ENCODE results near the gene GCC1.
"Not testable (repeated sequence)": the region's sequence is repeated elsewhere in the genome, so short reads cannot be mapped to it uniquely, and the experiment has no call there.

GCC1 gene

DNA sequence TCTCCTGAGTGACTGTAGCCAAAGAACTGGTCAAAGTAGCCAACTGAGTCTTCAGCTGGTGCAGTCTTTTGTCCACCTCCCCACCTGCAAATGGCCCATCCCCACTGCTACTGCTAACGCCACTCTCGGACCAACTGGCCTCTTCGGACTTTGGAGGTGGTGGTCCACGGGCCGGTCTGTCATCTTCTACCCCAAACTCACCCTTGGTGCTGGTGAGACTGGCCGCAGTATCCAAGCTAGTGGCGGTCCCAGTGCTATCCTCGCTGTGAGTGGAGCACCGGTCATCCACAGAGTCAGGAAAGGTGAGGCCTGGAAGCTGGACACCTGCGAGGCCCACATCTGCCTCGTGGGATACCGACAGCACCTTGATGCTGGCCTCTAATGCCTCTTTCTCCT, 750 bp downstream of the GCC1 start:
- no peak for DNase-seq (ENCODE audit: insufficient read length, low spot score)
- TF ChIP-seq, protein P1, sequence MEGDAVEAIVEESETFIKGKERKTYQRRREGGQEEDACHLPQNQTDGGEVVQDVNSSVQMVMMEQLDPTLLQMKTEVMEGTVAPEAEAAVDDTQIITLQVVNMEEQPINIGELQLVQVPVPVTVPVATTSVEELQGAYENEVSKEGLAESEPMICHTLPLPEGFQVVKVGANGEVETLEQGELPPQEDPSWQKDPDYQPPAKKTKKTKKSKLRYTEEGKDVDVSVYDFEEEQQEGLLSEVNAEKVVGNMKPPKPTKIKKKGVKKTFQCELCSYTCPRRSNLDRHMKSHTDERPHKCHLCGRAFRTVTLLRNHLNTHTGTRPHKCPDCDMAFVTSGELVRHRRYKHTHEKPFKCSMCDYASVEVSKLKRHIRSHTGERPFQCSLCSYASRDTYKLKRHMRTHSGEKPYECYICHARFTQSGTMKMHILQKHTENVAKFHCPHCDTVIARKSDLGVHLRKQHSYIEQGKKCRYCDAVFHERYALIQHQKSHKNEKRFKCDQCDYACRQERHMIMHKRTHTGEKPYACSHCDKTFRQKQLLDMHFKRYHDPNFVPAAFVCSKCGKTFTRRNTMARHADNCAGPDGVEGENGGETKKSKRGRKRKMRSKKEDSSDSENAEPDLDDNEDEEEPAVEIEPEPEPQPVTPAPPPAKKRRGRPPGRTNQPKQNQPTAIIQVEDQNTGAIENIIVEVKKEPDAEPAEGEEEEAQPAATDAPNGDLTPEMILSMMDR (IDR thresholded peaks at IDR 0.05; ENCODE audit: insufficient read depth, missing control alignments), result no peak
- no peak for FAIRE-seq

DNA sequence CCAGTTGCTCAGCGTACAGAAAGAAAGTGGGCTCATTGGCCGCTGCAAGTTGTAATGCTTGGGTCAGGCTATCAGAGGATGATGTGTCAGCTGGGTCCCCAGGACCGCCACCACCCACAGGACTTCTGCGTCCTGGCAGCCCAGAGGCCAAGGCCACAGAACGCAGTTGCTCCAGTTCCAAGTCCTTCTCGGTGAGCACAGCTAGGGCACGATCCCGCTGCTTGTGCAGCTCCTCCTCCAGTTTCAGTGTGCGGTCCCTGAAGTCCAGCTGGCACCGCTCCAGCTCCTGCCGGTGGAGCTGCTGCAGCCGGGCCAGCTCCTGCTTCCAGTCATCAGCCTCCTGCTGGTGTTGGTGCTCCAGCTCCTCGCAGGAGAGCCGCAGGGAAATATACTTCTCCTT, 3.0 kb downstream of the GCC1 start:
- DNase-seq (ENCODE audit: insufficient read length, low spot score) (no peak), FAIRE-seq (no peak)
- TF ChIP-seq, protein P1 (IDR thresholded peaks at IDR 0.05; ENCODE audit: insufficient read depth, missing control alignments), result no peak

DNA sequence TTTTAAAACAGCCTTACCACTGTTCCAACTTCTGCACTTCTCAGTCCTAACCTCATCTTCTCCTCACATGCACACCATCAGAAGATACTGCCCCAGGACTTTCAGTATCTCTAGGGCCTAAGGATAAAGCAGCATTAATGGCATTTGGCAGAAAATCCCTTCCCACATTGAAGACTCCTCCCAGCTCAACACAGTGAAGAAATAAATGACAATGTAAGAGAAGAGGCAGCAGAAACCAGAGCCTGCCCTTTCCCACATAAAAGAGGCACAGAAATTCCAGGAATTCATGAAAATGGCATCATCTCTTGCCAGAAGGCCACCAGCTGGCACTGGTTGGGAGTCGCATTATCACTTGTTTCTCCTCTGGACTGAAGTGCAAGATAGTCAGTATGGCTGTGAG, 3.7 kb downstream of the GCC1 start:
- FAIRE-seq (no peak), DNase-seq (ENCODE audit: insufficient read length, low spot score) (no peak)
- TF ChIP-seq, protein P1 (IDR thresholded peaks at IDR 0.05; ENCODE audit: insufficient read depth, missing control alignments), result no peak

DNA sequence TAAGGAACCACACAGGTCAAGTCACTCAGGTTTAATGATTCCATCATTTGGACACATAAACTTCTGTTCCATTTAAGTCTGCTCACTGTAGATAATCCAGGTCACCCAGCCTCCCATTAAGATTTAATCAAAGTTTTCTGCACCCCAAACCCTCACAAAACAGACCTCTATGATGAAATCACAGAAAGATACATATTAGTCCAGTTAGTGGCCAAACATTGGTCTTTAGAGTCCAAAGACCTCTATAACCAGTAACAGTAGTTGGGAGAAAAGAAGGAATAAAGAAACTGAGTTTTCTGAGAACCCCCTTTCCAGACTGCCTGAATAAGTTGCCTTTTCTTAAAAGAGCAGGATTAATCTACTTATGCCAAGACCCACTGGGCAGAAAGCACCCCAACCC, 4.8 kb downstream of the GCC1 start:
- DNase-seq (ENCODE audit: insufficient read length, low spot score) (no peak), FAIRE-seq (no peak)
- TF ChIP-seq, protein P1 (IDR thresholded peaks at IDR 0.05; ENCODE audit: insufficient read depth, missing control alignments), result no peak

DNA sequence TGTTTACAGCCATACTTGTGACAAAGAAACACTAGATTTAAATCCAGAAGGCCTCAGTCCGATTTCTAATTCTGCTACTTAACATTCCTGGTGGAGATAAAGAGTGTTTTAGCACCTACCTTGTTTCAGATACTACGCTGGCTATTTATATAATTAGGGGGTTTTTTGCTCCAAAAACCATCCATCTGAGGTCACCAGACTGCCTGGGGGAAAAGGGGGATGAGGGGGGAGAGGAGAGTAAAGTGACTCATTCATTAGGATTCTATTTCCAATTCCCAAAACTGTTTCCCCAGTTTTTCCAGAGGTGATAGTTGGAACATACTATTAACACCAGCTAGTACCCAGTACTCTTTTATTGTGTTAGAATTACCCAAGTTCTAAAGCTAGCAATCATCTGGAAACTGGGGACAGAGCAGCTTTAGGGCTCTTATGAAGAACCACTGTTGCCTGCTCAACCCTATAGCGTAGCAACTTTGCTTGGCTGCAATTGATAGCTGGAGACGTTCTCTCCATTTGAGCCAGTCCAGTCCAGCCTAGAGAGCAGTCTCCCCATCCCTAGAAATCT, 6.6 kb downstream of the GCC1 start:
- DNase-seq (ENCODE audit: insufficient read length, low spot score), result no peak
- TF ChIP-seq, protein P1 (IDR thresholded peaks at IDR 0.05; ENCODE audit: insufficient read depth, missing control alignments), result no peak
- no peak for FAIRE-seq

DNA sequence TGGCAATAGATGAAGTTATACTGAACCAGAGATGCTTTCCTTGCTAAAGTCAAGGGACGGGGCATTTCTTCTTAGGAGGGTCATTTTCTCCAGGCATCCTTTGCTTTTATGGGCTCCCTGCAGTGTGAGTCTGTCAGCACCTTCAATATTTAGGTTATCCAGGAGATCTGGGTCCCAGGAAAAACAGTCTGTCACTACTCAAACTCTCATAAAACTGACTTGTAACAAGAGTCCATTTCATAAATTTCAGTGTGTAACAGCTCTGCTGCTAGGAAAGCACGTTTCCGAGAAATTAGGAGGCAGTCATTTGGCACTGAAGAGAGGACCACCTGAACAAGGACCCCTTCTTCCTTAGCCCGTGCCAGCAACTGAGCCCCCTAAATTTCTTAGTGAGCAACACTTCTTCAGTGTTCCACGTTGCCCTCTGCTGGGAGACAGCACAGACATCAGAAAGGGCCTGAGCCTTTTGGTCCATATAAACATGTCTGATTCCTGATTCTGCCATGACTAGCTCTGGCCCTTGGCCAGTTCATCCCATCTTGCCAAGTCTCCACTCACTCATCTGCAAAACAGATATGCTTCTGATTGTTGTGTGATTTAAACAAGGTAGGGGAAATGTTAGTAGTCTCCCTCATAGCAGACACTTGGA, 7.2 kb downstream of the GCC1 start:
- DNase-seq (ENCODE audit: insufficient read length, low spot score) (no peak), FAIRE-seq (no peak)
- TF ChIP-seq, protein P1 (IDR thresholded peaks at IDR 0.05; ENCODE audit: insufficient read depth, missing control alignments), result peak; percentile 19

DNA sequence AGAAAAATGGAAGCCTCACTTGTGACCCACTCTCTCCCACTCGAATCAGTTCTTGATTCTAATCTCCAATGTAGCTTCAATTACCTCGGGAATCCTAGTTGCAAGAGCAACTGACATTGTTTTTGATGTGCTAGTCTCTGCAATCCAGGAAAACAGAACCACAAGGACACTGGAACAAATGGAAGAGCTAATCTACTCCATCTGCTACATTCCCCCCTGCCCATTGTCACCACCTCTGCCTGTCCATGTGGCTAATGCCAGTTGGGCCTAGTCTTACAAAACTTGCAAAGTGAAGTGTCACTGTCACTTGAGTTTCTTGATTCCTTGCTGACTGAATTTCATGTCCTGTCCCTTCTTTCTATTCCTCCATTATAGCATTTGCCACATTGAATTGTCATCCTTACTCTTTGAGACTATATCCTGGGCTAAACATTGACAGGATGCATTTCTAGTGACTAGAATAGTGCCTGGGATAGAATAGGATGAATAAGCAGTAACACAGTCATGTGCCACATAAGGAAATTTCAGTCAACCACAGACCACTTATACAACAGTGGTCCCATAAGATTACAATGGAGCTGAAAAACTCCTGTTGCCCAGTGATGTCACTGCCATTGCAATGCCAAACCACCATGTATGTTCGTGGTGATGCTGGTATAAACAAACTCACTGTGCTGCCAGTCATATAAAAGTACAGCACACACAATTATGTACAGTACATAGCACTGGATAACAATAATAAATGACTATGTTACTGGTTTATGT, 13.5 kb downstream of the GCC1 start:
- TF ChIP-seq, protein P1 (IDR thresholded peaks at IDR 0.05; ENCODE audit: insufficient read depth, missing control alignments), result no peak
- DNase-seq (ENCODE audit: insufficient read length, low spot score) (no peak), FAIRE-seq (no peak)

DNA sequence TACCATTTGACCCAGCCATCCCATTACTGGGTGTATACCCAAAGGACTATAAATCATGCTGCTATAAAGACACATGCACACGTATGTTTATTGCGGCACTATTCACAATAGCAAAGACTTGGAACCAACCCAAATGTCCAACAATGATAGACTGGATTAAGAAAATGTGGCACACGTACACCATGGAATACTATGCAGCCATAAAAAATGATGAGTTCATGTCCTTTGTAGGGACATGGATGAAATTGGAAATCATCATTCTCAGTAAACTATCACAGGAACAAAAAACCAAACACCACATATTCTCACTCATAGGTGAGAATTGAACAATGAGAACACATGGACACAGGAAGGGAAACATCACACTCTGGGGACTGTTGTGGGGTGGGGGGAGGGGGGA, 17.4 kb downstream of the GCC1 start:
- not testable (repeated sequence) for FAIRE-seq

More for the DNA sequence above, 17.4 kb downstream of the GCC1 start:
- DNase-seq (ENCODE audit: insufficient read length, low spot score), result not testable (repeated sequence)
